GM18868 (cell line): ENCODE results near the gene IL1RL2.

Experiments used
- ATAC-seq: cut with Tn5 transposase; IDR thresholded peaks from one replicate; pipeline ENCODE4 v1.9.1; 2021; ENCODE audit warnings: mild to moderate bottlenecking, moderate library complexity; ENCODE audit not compliant: unreplicated experiment

Gene IL1RL2

GRCh38 chr2:102186791-102187495 is at the start of gene IL1RL2:
IL1RL2 (plus strand) TSS chr2:102187023; CDS start chr2:102187868, 845 bp downstream.
- ATAC-seq: no peak

DNA sequence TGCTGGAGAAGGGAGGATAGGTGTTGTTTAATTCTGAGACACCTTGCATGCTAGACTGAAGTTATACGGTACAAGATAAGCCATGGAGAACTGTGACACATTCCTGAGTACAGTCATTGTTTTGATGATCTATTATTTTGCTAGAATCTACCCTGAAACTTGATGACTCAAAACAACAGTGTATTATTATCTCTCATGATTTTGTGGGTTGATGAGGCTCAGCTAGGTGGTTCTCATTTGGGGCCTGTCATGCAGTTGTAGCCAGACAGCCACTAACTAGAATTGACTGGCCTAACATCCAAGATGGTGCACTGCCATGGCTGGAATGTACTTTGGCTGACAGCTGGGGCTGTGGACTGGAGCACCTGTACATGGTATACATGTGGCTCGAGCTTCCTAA is 49.7 kb upstream of the IL1RL2 start:
- no peak for ATAC-seq

DNA sequence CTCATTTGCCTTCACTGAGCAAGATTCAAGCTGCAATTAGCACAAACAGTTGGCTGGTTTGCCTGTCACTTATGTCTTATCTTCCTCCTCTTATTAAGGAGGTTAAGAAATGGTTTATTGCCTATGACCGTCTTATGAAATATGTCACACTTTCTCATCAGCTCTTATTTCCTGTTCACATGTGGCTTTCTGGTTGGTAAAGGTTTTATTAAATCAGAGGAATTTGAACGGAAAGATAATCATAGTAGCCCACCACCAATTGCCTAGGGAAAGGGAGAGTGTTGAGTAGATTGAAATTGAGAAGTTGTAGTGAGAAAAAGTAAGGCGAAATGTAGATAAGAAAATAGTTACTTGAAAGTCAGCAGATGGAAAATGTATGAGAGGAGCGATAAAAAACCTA is 48.5 kb upstream of the IL1RL2 start:
- no peak for ATAC-seq

DNA sequence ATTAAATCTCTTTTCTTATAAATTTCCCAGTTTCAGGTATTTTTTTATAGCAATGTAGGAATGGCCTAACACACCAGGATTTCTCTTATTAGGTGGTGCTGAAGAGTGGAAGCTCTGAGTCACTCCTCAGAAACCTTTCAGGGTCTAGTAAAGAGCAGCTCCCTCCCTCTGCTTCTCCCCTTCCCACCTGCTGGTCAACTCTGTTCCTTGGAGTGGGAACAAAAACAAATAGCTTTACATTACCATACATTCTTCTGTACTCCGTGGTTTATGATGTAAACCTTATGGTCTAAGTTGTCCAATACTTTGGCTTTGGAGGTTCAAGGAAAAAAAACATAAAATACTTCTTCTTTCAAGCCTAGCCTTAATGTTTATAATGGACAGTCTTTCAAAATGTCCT is 47.0 kb upstream of the IL1RL2 start:
- no peak for ATAC-seq

GRCh38 chr2:102140377-102140776 is 46.4 kb upstream of the IL1RL2 start:
- ATAC-seq: no peak

DNA sequence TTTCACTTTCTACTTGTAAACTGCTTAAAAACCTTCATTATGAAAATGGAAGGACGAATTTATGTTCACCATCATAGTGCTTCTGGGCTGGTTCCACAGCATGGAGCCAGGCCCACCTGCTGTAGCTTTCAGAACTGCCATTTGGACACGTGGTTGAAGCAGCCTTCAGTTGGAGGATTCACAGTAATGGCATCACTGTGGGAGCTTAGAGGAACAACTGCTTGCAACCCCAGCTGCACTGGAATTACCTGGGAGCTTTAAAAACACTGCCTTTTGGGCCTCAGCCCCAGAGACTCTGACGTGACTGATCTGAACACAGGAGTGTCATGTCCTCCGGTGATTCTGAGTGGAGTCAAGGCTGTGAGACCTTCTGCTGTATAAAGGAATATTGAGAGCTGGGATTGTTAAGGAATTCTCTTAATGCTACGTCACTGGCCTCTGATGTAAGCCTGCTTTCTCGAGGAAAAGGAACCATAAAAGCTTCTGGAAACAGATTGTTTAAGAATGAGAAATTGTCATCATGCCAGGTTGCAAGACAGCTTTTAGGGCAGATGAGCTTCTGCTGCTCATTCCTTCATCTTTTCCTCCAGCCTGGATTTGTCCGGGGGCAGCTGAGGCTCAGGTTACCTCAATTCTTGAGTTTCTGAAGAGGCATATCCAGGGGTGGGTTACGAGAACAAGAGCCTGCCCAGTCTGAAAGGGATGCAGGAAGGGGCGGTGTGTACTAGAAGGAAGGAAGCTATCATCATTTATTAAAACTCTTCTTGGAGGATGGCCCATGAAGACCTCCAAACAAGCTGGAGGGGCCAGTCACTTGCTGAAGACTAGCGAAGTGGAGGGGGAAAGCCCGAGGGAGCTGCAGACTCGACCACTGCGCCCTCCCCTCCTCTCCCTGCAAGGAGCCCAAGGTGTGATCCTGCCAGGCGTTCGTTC is 45.5 kb upstream of the IL1RL2 start:
- no peak for ATAC-seq

DNA sequence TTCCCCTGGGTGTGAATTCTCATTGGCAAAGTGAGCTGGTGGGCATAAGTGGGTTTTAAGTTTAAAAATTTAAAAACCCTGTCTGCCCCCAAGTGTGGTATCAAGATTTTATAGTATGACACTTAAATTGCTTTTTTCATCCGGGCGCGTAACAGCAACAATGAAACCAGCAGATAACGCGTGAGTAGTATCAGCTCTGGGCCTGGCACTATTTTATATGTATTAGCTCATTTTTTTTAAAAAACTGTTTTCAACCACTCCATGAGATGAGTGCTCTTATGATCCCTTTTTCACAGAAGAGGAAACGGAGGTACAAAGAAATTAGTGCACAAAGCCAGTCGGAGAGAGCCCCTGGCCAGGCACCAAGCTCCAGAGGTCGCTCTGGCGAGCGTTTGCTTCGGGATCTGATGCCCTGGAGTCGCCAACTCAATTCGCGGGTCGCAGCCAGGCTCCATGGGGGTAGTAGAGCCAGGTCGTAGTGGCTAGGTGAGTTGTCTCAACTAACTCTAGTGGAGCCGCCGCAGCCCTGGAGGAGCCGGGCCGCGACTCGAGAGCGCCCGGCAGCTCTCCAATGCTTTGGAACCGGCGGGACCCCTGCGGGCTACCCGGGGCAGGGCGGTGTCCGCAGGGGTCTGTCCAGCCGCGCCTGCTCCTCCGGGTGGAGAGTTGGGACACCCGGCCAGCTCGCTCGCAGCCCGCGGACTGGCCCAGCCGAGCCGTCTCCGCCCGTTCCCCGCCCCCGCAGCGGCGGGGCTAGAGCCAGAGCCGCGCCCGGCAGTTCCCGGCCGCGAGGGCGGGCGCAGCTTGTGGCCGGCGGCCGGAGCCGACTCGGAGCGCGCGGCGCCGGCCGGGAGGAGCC is 44.6 kb upstream of the IL1RL2 start, which contains the start of gene IL1R1:
Gene IL1R1 (plus strand): TSS at position 777 of the 859 bp plus-strand sequence. CDS start 14,979 bp downstream, outside the sequence.
- no peak for ATAC-seq

DNA sequence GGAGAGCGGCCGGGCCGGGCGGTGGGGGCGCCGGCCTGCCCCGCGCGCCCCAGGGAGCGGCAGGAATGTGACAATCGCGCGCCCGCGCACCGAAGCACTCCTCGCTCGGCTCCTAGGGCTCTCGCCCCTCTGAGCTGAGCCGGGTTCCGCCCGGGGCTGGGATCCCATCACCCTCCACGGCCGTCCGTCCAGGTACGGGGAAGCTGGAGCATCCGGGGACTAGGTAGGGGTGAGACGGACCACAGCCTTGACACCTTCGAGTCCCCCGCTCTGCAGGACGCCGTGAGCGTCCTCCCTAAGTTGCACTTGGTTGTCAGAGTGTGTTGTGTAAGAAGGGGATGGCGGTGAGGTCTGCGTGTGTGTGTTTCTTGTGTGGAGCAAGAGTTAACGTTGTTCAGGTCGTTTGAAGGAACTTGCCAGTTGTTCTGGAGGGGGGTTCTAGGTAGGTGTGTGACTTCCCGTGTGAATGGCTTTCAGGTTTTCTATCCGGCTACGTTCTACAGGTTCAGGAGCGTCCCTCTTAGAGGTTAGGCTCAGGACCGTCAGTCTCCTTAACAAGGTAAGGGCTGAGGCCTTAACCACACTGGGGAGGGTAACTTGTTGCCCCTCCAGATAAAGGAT is 43.9 kb upstream of the IL1RL2 start:
- no peak for ATAC-seq

DNA sequence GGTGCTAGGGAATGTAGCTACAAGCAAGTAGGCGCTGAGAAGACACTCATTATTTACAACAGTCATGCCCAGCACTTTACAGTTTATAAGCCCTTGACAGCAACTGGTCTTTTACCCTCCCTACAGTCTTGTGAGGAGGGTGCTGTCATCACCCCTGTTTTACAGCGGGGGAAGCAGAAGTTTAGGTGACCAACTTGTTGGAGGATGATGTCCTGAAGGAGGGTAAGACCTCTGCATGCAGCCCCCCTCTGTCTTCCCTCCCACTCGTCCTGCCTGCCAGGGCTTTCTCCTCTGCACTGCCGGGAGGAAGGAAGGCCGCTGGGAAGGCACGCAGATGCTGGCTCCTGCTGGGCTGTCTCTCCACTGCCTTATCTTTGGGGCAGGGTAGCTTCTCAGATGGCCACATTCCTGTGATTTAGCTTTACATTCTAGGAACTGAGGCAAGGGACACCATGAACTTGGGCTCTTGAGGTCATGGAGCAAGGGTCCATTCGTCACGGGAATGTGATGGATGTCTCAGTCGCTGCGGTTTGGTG is 43.3 kb upstream of the IL1RL2 start:
- ATAC-seq: no peak

DNA sequence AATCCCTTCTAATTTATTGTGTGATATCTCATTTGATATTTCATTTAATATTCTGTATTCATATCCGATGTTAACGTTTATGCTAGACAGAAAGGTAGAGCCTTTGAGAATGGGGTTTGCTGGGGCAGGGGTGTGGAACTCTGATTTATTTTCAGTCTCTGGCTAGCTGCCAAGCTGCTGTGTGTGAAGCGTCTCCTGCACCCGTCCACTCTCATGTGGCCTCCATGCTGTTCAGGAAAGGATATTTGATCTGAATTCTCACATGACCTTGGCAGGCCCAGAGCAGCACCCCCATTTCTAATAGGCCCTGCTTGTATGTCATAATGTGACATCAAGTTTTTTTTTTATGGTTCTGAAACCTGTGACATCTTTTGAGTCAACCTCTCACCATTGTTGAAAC is 42.7 kb upstream of the IL1RL2 start:
- no peak for ATAC-seq

- no peak for ATAC-seq
Measured at GRCh38 chr2:102145107-102145506, 41.7 kb upstream of the IL1RL2 start.

DNA sequence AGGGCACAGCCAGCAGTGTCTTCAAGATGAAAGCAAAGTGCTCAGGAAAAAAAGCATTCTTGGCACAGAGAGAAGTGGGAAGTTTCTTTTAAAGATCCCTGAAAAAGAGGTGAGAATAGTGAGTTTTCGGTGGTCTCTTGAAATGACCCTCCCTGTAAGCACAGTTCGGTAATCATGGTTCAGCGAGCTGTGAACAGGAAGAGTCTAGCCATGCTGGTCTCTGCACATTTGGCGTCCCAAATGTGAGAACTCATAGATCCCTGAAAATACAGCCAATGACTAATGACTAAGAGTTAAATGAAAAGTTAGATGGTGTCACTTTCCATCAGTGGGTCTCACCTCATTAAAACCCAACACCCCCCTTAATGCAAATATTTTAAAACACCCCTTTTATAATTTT is 40.9 kb upstream of the IL1RL2 start:
- ATAC-seq: no peak

- ATAC-seq: no peak
Measured at GRCh38 chr2:102147935-102148334, 38.9 kb upstream of the IL1RL2 start.

DNA sequence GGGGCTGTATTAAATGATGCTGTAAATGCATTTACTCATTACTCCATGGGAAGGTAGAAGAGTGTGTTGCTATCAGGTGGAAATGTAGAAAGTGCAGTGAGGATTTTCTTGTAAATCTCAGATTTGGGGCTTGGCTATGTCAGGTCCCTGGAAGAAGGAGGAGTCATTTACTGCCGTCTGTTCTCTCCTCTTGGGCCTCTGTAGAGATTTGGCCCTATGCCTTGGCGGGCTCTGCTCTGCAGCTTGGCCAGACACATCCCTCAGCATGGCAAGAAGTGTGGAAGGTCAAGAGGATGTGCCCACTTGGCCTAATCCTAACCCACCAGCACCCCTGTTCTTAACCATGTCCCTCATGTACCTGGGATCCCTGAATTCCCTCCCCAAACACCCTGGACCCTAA is 37.6 kb upstream of the IL1RL2 start:
- ATAC-seq: no peak

DNA sequence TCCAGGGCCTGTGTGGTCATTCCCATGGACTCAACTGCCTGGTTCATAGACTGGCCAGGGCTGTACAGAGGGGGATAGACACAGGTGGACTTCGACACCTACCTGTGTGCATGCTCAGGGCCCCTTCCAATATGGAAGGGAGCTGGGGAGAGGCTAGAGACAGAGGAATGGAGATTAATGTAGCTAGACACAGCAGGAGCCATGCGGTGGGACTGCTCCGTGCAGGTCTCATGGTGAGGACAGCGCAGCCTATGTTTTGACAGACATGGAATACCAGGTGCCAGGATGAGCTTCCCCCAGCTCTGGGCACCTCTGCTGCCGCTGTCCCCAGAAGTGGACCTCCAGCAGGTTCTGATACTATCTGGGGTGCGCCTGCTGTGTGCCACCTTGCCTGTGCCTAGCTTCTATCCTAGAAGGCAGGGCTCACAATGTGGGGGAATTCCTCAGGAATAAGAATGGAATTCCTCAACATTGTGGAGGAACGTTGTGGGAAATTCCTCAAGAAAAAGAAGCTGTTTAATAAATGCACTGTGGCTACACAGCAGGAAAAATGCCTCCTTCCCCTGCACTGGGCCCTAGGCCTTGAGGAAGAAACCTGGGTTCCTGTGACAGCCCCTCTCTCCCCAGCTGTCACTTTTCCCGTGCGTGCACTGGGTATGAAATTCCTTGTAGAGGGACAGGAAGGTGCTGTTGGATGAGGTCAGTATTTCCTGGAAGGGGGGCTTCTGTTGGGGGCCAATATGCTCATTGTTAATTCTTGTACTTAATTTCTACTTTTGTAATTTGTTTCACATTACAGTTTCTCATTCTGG is 37.0 kb upstream of the IL1RL2 start:
- no peak for ATAC-seq

GRCh38 chr2:102154364-102154763 is 32.5 kb upstream of the IL1RL2 start:
- no peak for ATAC-seq

GRCh38 chr2:102154946-102155702 is 31.7 kb upstream of the IL1RL2 start:
- ATAC-seq: no peak

DNA sequence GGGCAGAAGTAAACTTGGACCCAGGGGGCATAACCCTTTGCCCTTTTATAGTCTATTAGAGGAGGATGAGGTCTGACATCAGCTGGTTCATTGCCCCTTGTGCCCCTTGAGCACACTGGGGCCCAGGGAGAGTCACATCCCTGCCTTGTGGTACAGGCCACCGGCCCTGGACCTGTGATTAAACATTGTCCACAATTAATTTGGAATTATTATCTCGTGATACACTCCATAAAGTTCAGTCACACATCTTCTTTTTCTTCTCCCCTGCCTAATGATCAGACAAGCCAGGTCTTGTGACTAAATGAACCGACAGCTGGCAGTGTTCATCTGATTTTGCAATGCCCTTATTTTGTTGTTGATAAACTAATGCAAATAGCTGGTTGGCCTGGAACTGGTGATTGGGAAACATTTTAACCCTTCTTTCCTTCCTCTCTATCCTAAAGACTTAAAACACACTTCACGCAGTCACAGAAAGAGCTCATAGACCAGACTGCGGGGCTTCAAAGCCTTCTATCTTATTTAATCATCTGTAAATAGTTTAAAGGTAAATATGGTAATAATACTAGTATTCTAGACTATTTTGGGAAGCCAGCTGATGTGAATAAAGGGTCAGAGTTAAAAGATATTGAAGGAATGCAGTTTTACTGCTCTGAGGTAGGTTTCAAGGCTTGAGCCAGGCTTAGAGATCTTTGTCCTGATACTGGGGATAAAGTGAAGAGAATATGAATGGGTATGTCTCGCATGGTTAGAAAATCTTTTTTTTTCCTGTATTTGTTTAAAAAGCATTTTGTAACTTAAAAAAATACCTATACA is 30.9 kb upstream of the IL1RL2 start:
- ATAC-seq: no peak
